ENCODE data around the gene KBTBD12.

DNA sequence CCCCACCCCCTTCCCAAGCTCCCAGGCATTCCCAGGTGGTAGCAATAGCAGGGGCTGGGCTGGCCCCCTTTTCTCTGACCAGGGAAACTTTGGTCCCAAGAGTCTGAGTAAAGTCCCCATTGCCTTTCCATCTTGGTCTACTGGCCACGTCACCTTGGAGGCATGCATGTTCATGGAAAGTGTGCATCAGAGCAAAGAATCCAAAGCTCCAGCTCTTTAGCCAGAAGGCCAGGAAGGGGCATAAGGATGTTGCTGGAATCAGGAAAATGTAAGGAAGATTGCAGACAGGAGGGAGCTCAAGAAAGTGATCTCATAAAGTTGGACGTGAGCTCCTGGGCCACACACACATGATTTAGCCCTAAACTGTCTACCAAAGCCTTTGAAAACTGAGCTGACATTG is 63.6 kb downstream of the KBTBD12 start:
- TF ChIP-seq POLR2A (IDR thresholded peaks at IDR 0.05; ENCODE audit: low read depth, low read length), result no peak
- TF ChIP-seq PAX5 (IDR thresholded peaks at IDR 0.05; ENCODE audit: insufficient read depth, low read length, severe bottlenecking), result no peak
- TF ChIP-seq TAF1 (IDR thresholded peaks at IDR 0.05; ENCODE audit: low read depth, low read length), result no peak
- no peak for TF ChIP-seq POLR2AphosphoS5 (IDR thresholded peaks at IDR 0.05; ENCODE audit: low read depth, low read length)
- no peak for TF ChIP-seq SPI1 (IDR thresholded peaks at IDR 0.05; ENCODE audit: low read depth, low read length)
- TF ChIP-seq POU2F2 (IDR thresholded peaks at IDR 0.05; ENCODE audit: low read depth, low read length), result no peak

Data from GM12891 (cell line).